Hippocampal formation (tissue), 2 donors: ENCODE data around the gene OR10P1.

Experiments
- DNase-seq, 2 donors: peaks; one replicate each; lab custom pipeline; 2025; lab: John Stamatoyannopoulos, UW

The OR10P1 gene

GRCh38 chr12:55651299-55651683 is 14.6 kb downstream of the OR10P1 start:
- no peak for DNase-seq

- no peak for DNase-seq
Observed at GRCh38 chr12:55652352-55652751, 15.7 kb downstream of the OR10P1 start.

- no peak for DNase-seq
Observed at GRCh38 chr12:55653031-55653430, 16.3 kb downstream of the OR10P1 start.

GRCh38 chr12:55654511-55655214 is 18.0 kb downstream of the OR10P1 start:
- DNase-seq, result no peak

- DNase-seq, result no peak
Observed at GRCh38 chr12:55657212-55657611, 20.5 kb downstream of the OR10P1 start.

GRCh38 chr12:55658212-55658611 is 21.5 kb downstream of the OR10P1 start:
- no peak for DNase-seq

- DNase-seq, result no peak
Observed at GRCh38 chr12:55658635-55659391, 22.1 kb downstream of the OR10P1 start.

GRCh38 chr12:55659486-55660385 is 23.0 kb downstream of the OR10P1 start:
- no peak for DNase-seq

GRCh38 chr12:55663391-55663790 is 26.7 kb downstream of the OR10P1 start:
- no peak for DNase-seq

GRCh38 chr12:55664826-55665225 is 28.1 kb downstream of the OR10P1 start:
- DNase-seq, result no peak

- no peak for DNase-seq
Observed at GRCh38 chr12:55666508-55666907, 29.8 kb downstream of the OR10P1 start.

GRCh38 chr12:55670276-55670675 is 33.6 kb downstream of the OR10P1 start:
- DNase-seq, result no peak

- DNase-seq, result no peak
Observed at GRCh38 chr12:55671746-55672145, 35.1 kb downstream of the OR10P1 start.

- peak in 1 of 2 donors; percentile 4 for DNase-seq
Observed at GRCh38 chr12:55673638-55674037, 36.9 kb downstream of the OR10P1 start.

GRCh38 chr12:55675666-55676065 is 39.0 kb downstream of the OR10P1 start:
- no peak for DNase-seq

- no peak for DNase-seq
Observed at GRCh38 chr12:55676707-55677106, 40.0 kb downstream of the OR10P1 start.

- no peak for DNase-seq
Observed at GRCh38 chr12:55679691-55680090, 43.0 kb downstream of the OR10P1 start.

- DNase-seq, result no peak
Observed at GRCh38 chr12:55681142-55682077, 44.7 kb downstream of the OR10P1 start.

- DNase-seq, result no peak
Observed at GRCh38 chr12:55682087-55682796, 45.5 kb downstream of the OR10P1 start.

GRCh38 chr12:55683676-55684075 is 47.0 kb downstream of the OR10P1 start:
- no peak for DNase-seq
